Prostate gland (tissue), 2 donors: ENCODE results near the gene SRP68.

Source experiments
- CTCF ChIP-seq, 4 experiments: fragments of 200-600 bp in 2 of 4; fragments of 450-650 bp in 2 of 4; sonication (generic) in 2 of 4; IDR thresholded peaks; 1 replicate in 3 of 4; 2 replicates in 1 of 4; pipeline ENCODE4 v1.5.1; 2016 to 2019; ENCODE audit warnings: antibody characterized with exemption in 4 of 4, mild to moderate bottlenecking in 2 of 4, moderate library complexity in 2 of 4
- POLR2A ChIP-seq: fragments of 450-650 bp; IDR thresholded peaks from one replicate; pipeline ENCODE4 v1.6.1; 2016; ENCODE audit warnings: antibody characterized with exemption, mild to moderate bottlenecking
- POLR2AphosphoS5 ChIP-seq: sonication (generic); formaldehyde crosslinking; IDR thresholded peaks from one replicate; pipeline ENCODE4 v1.6.1; 2017; ENCODE audit warnings: antibody characterized with exemption

GRCh38 chr17:76003915-76004314 lies 68.4 kb downstream of the SRP68 start:
- TF ChIP-seq POLR2A (no peak), CTCF (IDR thresholded peaks at IDR 0.05) (no peak), POLR2AphosphoS5 (no peak)
